ENCODE data around the gene GRAP2. TPM values are rescaled to one million over a fixed set of nuclear protein-coding genes. Genes with fewer than 3 reads are reported as not detected.

GRAP2 gene
- total and polyA plus RNA-seq, 10 of the 15 experiments (the other 5 are each of a cell fraction or from before 2014, with no cell fraction given) = 3.3 to 79.1 (median 59.6) TPM

DNA sequence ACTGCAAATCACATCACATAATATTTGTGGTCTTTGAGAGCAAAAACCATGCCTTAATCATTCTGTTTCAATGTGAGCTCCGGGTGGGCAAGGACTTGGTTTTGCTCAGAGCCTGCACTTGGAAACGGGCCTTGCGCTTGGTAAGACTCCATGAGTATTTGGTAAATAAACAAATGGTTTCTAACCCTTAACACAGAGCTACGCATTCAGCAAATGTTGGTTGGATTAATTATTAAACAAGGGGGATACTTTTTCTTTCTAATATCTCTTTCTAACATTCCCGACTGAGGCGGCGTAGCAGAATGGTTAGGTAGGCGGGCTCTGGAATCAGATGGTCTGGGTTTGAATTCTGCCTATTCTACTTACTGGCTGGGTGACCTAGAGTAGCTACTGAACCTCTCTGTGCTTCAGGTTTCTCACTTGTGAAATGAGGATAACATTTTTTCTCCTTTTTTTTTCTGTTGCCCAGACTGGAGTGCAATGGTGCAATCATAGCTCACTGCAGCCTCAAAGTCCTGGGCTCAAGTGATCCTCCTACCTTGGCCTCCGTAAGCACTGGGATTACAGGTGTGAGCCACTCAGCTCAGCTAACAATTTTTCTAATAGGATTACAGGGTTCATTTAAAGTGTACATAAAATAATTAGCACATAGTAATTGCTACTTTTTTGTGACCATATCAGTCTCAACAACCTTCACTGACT, 90.4 kb downstream of the GRAP2 start:
- Histone ChIP-seq H3K9ac (ENCODE audit: control insufficient read depth, insufficient read depth, low read length) (no peak overlapping the region), H3K4me1 (ENCODE audit: control insufficient read depth, insufficient read depth, low read length) (no peaks in the 10 kb centered on the region; the same call in 1 of the 2 replicates), H4K20me1 (ENCODE audit: control insufficient read depth, insufficient read depth) (no peaks in the 10 kb centered on the region), H3K9me3 (replicated peaks; ENCODE audit: control insufficient read depth, insufficient read depth, low read length) (no peaks in the 10 kb centered on the region), H3K27ac (ENCODE audit: control insufficient read depth, insufficient read depth) (no peak overlapping the region), H3K4me2 (ENCODE audit: control insufficient read depth, insufficient read depth) (no peak overlapping the region), H3K36me3 (ENCODE audit: control insufficient read depth in 2 of 2, insufficient read depth in 2 of 2, low read length in 1 of 2) (no peaks in the 10 kb centered on the region), H3K79me2 (ENCODE audit: control insufficient read depth, insufficient read depth, low read length) (no peaks in the 10 kb centered on the region), H3K27me3 (replicated peaks in 1 of 2; ENCODE audit: control insufficient read depth in 2 of 2, insufficient read depth in 2 of 2, low read length in 1 of 2) (peaks cover 3 to 6% of the 10 kb centered on the region in 2 experiments), H2AFZ (ENCODE audit: control insufficient read depth, low read depth, low read length) (no peak overlapping the region), H3K4me3 (no peak overlapping the region)
- ChIA-PET CTCF (interaction anchor here (1.0 to 1.8 kb wide), 3 partner anchors 21 to 58 kb away, joined by 3 to 10 read pairs (median 5); no protein-coding TSS in a partner anchor), RAD21 (ENCODE audit: unreplicated experiment) (no interaction called here), POLR2A (no interaction called here), SMC1A (ENCODE audit: uncharacterized antibody, unreplicated experiment) (interaction anchor here (0.9 to 1.5 kb wide), 2 partner anchors 26 to 49 kb away, joined by 3 read pairs; no protein-coding TSS in a partner anchor)
- no TSS peak for BruUV-seq (replicated peaks)
- DNase-seq (ENCODE audit: low read depth, low spot score) (no peak), FAIRE-seq (no peak), ATAC-seq (no peak)
- WGBS (ENCODE audit: insufficient coverage, insufficient replicate concordance, low lambda C conversion rate, missing lambda C conversion rate) = 62% methylated on average over 9 of the region's 9 CpGs
- TF ChIP-seq ZSCAN29 (IDR thresholded peaks at IDR 0.05) (no peak), MTA3 (IDR thresholded peaks at IDR 0.05; ENCODE audit: borderline replicate concordance, low read length) (no peak)
- in situ Hi-C loops (cut with MboI) = no loop called here
- intact Hi-C loops (cut with micrococcal nuclease; ENCODE audit: unreplicated experiment) = no loop called here

DNA sequence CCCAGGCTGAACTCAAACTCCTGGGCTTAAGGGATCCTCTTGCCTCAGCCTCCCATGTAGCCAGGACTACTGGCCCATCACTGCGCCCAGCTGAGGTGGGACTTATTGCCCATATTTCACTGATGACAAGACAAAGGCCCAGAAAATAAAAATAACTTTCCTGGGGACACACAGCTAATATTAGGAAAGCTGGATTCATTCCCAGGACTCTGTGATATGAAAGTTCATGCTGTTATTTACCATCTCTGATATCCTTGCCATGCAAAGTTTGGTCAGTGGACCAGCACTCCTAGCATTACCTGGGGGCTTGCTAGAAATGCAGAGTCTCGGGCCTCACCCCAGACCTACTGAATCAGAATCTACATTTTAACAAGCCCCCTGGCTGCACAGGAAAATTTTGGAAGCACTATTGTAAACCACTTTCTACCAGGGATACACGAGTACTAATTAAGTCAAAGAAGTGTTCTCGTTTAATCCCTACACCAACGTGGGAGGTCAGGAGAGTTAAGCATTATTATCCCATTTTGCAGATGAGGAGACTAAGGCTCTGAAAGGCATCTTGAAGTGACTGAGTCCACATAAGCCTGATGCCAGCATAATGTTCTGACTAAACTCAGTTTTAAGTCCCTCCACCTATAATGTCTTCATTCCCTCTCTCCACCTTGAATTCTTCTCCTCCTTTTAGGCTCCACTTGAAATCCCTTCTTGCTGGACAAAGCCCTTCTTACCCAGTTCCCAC, 91.4 kb downstream of the GRAP2 start:
- no peak overlapping the region for H3K4me3 ChIP-seq
- no TSS peak for BruUV-seq (replicated peaks)
- H3K4me2 ChIP-seq (ENCODE audit: control insufficient read depth, insufficient read depth) = no peak overlapping the region
- H2AFZ ChIP-seq (ENCODE audit: control insufficient read depth, low read depth, low read length) = no peak overlapping the region
- ChIA-PET CTCF (interaction anchor here (1.0 to 1.8 kb wide), 3 partner anchors 20 to 59 kb away, joined by 3 to 10 read pairs (median 5); no protein-coding TSS in a partner anchor), POLR2A (no interaction called here), SMC1A (ENCODE audit: uncharacterized antibody, unreplicated experiment) (interaction anchor here (1.5 kb wide), 1 partner anchor 27 kb away, joined by 3 read pairs; no protein-coding TSS in a partner anchor), RAD21 (ENCODE audit: unreplicated experiment) (no interaction called here)
- DNase-seq (ENCODE audit: low read depth, low spot score) = no peak
- H3K27me3 ChIP-seq (replicated peaks in 1 of 2; ENCODE audit: control insufficient read depth in 2 of 2, insufficient read depth in 2 of 2, low read length in 1 of 2) = peaks cover 3 to 6% of the 10 kb centered on the region in 2 experiments
- WGBS (ENCODE audit: insufficient coverage, insufficient replicate concordance, low lambda C conversion rate, missing lambda C conversion rate) = 29% methylated on average over 5 of the region's 5 CpGs
- no peak for FAIRE-seq
- no peaks in the 10 kb centered on the region for H3K36me3 ChIP-seq (ENCODE audit: control insufficient read depth in 2 of 2, insufficient read depth in 2 of 2, low read length in 1 of 2)
- no peaks in the 10 kb centered on the region for H3K9me3 ChIP-seq (replicated peaks; ENCODE audit: control insufficient read depth, insufficient read depth, low read length)
- TF ChIP-seq TCF12 (IDR thresholded peaks at IDR 0.05; ENCODE audit: low read depth, low read length) (no peak), ETV6 (conservative IDR thresholded peaks at IDR 0.05 in 1 of 2, IDR thresholded peaks at IDR 0.05 in 1 of 2; ENCODE audit: borderline replicate concordance in 1 of 2, low read depth in 1 of 2) (no peak), WRNIP1 (IDR thresholded peaks at IDR 0.05; ENCODE audit: borderline replicate concordance, low read depth, low read length) (no peak), RFX5 (IDR thresholded peaks at IDR 0.05; ENCODE audit: low read depth, low read length) (no peak), DPF2 (IDR thresholded peaks at IDR 0.05) (no peak), YBX1 (IDR thresholded peaks at IDR 0.05) (no peak), SREBF2 (IDR thresholded peaks at IDR 0.05; ENCODE audit: low read length) (no peak)
- TF ChIP-seq, protein P1, sequence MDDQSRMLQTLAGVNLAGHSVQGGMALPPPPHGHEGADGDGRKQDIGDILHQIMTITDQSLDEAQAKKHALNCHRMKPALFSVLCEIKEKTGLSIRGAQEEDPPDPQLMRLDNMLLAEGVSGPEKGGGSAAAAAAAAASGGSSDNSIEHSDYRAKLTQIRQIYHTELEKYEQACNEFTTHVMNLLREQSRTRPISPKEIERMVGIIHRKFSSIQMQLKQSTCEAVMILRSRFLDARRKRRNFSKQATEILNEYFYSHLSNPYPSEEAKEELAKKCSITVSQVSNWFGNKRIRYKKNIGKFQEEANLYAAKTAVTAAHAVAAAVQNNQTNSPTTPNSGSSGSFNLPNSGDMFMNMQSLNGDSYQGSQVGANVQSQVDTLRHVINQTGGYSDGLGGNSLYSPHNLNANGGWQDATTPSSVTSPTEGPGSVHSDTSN (IDR thresholded peaks at IDR 0.05; ENCODE audit: insufficient replicate concordance, low read depth, low read length) = no peak
- H3K9ac ChIP-seq (ENCODE audit: control insufficient read depth, insufficient read depth, low read length) = no peak overlapping the region
- no peaks in the 10 kb centered on the region for H3K4me1 ChIP-seq (ENCODE audit: control insufficient read depth, insufficient read depth, low read length)
- H3K79me2 ChIP-seq (ENCODE audit: control insufficient read depth, insufficient read depth, low read length) = no peaks in the 10 kb centered on the region
- in situ Hi-C loops (cut with MboI) = no loop called here
- no peak overlapping the region for H3K27ac ChIP-seq (ENCODE audit: control insufficient read depth, insufficient read depth)
- ATAC-seq = no peak
- H4K20me1 ChIP-seq (ENCODE audit: control insufficient read depth, insufficient read depth) = no peaks in the 10 kb centered on the region
- intact Hi-C loops (cut with micrococcal nuclease; ENCODE audit: unreplicated experiment) = no loop called here
